ENCODE results near the gene LRTM1. TPM values are rescaled to one million over a fixed set of nuclear protein-coding genes. Genes with fewer than 3 reads are reported as not detected.

LRTM1 gene
- polyA plus RNA-seq, 3 donors = not detected

DNA sequence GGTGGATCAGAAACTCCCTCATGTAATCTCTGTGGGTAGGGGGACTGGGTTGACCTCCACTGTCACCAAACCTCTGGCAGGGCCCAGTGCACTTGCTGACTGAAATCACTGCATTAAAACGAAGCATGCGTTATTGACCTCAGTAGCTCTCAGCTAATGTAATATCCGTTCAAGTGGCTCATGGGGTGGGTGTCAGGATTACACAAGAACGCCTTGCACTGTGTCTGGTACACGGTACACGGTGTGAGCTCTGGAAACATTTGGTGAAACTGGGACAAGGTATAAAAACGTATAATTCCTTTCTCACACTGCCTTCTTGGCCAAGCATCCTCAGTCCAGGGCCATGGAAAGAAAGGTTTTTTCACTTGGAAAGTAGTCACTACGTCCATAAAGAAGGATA is 11.9 kb downstream of the LRTM1 start:
- no peak overlapping the region for H3K4me3 ChIP-seq (replicated peaks in 1 of 3; ENCODE audit: low read depth in 2 of 3, low read length in 3 of 3)
- H3K27me3 Mint-ChIP-seq (ENCODE audit: low read depth in 3 of 3) = peaks cover 0 to 4% (median 0%) of the 10 kb centered on the region in 3 donors
- H4K20me1 ChIP-seq (ENCODE audit: insufficient read depth, low read length) = no peaks in the 10 kb centered on the region
- H3K27ac ChIP-seq (ENCODE audit: low read depth in 1 of 2, low read length in 2 of 2) = no peak overlapping the region
- H3K79me2 ChIP-seq (ENCODE audit: insufficient read depth, low read length) = no peaks in the 10 kb centered on the region
- H3K9ac ChIP-seq (ENCODE audit: insufficient read depth, low read length, poor library complexity, severe bottlenecking) = no peak overlapping the region
- intact Hi-C loops (cut with micrococcal nuclease) = no loop called here
- H3K9me3 ChIP-seq (replicated peaks in 1 of 2; ENCODE audit: control insufficient read depth in 1 of 2, insufficient read depth in 1 of 2, low read length in 2 of 2) = peaks cover 0 to 2% of the 10 kb centered on the region in 2 donors
- H3K4me1 ChIP-seq (ENCODE audit: control insufficient read depth in 1 of 2, insufficient read depth in 2 of 2, low read length in 2 of 2) = no peaks in the 10 kb centered on the region
- no peaks in the 10 kb centered on the region for H3K27me3 ChIP-seq (ENCODE audit: control insufficient read depth in 2 of 2, insufficient read depth in 2 of 2, low read length in 2 of 2)
- H3K36me3 Mint-ChIP-seq = no peaks in the 10 kb centered on the region
- peaks cover 4 to 11% (median 8%) of the 10 kb centered on the region in 7 donors for H3K9me3 Mint-ChIP-seq
- H3K4me2 ChIP-seq (replicated peaks; ENCODE audit: extremely low read depth, low read length, poor library complexity, severe bottlenecking) = no peak overlapping the region
- H3K4me1 Mint-ChIP-seq = no peaks in the 10 kb centered on the region
- DNase-seq = no peak
- H3K27ac Mint-ChIP-seq = no peak overlapping the region
- 97% methylated on average over 5 of the region's 8 CpGs for WGBS (ENCODE audit: insufficient coverage)
- no peaks in the 10 kb centered on the region for H3K36me3 ChIP-seq (replicated peaks in 1 of 2; ENCODE audit: control insufficient read depth in 1 of 2, insufficient read depth in 2 of 2, low read length in 2 of 2)
- no peak overlapping the region for H2AFZ ChIP-seq (ENCODE audit: insufficient read depth, low read depth, low read length, poor library complexity, severe bottlenecking)
- H3K4me3 Mint-ChIP-seq = no peak overlapping the region
- no peak for TF ChIP-seq CTCF (IDR thresholded peaks at IDR 0.05)

- H3K9ac ChIP-seq (ENCODE audit: insufficient read depth, low read length, poor library complexity, severe bottlenecking) = no peak overlapping the region
- no peak overlapping the region for H3K4me3 ChIP-seq (replicated peaks in 1 of 3; ENCODE audit: low read depth in 2 of 3, low read length in 3 of 3)
- no peak overlapping the region for H2AFZ ChIP-seq (ENCODE audit: insufficient read depth, low read depth, low read length, poor library complexity, severe bottlenecking)
- no peak overlapping the region for H3K4me2 ChIP-seq (replicated peaks; ENCODE audit: extremely low read depth, low read length, poor library complexity, severe bottlenecking)
- no peaks in the 10 kb centered on the region for H3K27me3 ChIP-seq (ENCODE audit: control insufficient read depth in 2 of 2, insufficient read depth in 2 of 2, low read length in 2 of 2)
- no peaks in the 10 kb centered on the region for H3K79me2 ChIP-seq (ENCODE audit: insufficient read depth, low read length)
- peaks cover 0 to 2% of the 10 kb centered on the region in 2 donors for H3K9me3 ChIP-seq (replicated peaks in 1 of 2; ENCODE audit: control insufficient read depth in 1 of 2, insufficient read depth in 1 of 2, low read length in 2 of 2)
- Mint-ChIP-seq H3K36me3 (no peaks in the 10 kb centered on the region), H3K9me3 (peaks cover 4 to 14% (median 9%) of the 10 kb centered on the region in 7 donors), H3K27me3 (ENCODE audit: low read depth in 3 of 3) (peaks cover 1 to 4% (median 2%) of the 10 kb centered on the region in 3 donors), H3K27ac (no peak overlapping the region), H3K4me1 (no peaks in the 10 kb centered on the region), H3K4me3 (no peak overlapping the region)
- no CpG with 5 or more reads among the region's 4 CpGs for WGBS (ENCODE audit: insufficient coverage)
- H4K20me1 ChIP-seq (ENCODE audit: insufficient read depth, low read length) = no peaks in the 10 kb centered on the region
- H3K36me3 ChIP-seq (replicated peaks in 1 of 2; ENCODE audit: control insufficient read depth in 1 of 2, insufficient read depth in 2 of 2, low read length in 2 of 2) = no peaks in the 10 kb centered on the region
- H3K27ac ChIP-seq (ENCODE audit: low read depth in 1 of 2, low read length in 2 of 2) = no peak overlapping the region
- TF ChIP-seq CTCF (IDR thresholded peaks at IDR 0.05) = no peak
- H3K4me1 ChIP-seq (ENCODE audit: control insufficient read depth in 1 of 2, insufficient read depth in 2 of 2, low read length in 2 of 2) = no peaks in the 10 kb centered on the region
- intact Hi-C loops (cut with micrococcal nuclease) = no loop called here
- no peak for DNase-seq
These were observed 12.7 kb downstream of the LRTM1 start for GRCh38 chr3:54915181-54915580.

Data from CD14-positive monocyte (primary cell).